ENCODE measurements around the gene OR5V1. TPM values are rescaled to one million over a fixed set of nuclear protein-coding genes. Genes with fewer than 3 reads are reported as not detected.

Gene OR5V1
- not detected in 2 replicates for total RNA-seq

GRCh38 chr6:29368765-29369164 lies at the start of gene OR5V1:
Gene OR5V1 (minus strand): TSS chr6:29368865. CDS start chr6:29356195, 12,670 bp downstream.

GRCh38 chr6:29414588-29414987 lies 45.9 kb upstream of the OR5V1 start, which contains the start of gene OR12D1:
Gene OR12D1 (plus strand): TSS chr6:29414928.

GRCh38 chr6:29395331-29395730 lies 26.7 kb upstream of the OR5V1 start, which contains the start of gene OR12D2:
Gene OR12D2 (plus strand): TSS chr6:29395631. CDS start chr6:29396700, 1,069 bp downstream.

GRCh38 chr6:29375191-29375590 lies 6.5 kb upstream of the OR5V1 start, which contains the start of gene OR12D3:
Gene OR12D3 (minus strand): TSS chr6:29375291. CDS start chr6:29375287, 4 bp downstream.

Other genes with a start within 250 kb of the OR5V1 start
- not detected in 2 replicates for gene OR2J2, start 198.0 kb downstream of the OR5V1 start, total RNA-seq
- gene OR14J1, start 67.2 kb downstream of the OR5V1 start, total RNA-seq: not detected in 2 replicates
- gene OR12D3, start 6.4 kb upstream of the OR5V1 start, total RNA-seq: not detected in 2 replicates
- gene OR12D2, start 26.8 kb upstream of the OR5V1 start, total RNA-seq: not detected in 2 replicates
- not detected in 2 replicates for gene OR12D1, start 46.1 kb upstream of the OR5V1 start, total RNA-seq
- not detected in 2 replicates for gene OR10C1, start 70.4 kb upstream of the OR5V1 start, total RNA-seq
- not detected in 2 replicates for gene OR11A1, start 88.2 kb upstream of the OR5V1 start, total RNA-seq
- gene OR2H1, start 88.3 kb upstream of the OR5V1 start, total RNA-seq: not detected in 2 replicates
- not detected in 2 replicates for gene MAS1L, start 119.1 kb upstream of the OR5V1 start, total RNA-seq
- gene UBD, start 190.9 kb upstream of the OR5V1 start, total RNA-seq: 0.09 and 0.16 TPM in 2 replicates
- gene OR2H2, start 216.3 kb upstream of the OR5V1 start, total RNA-seq: not detected in 2 replicates

Measured in bronchial smooth muscle cell (primary cell).